GM20000 (cell line): ENCODE measurements around the gene EXOSC1.
"Not testable (repeated sequence)": the region's sequence is repeated elsewhere in the genome, so short reads cannot be mapped to it uniquely, and the experiment has no call there.

ENCODE experiments used
- DNase-seq: peaks from one replicate; pipeline ENCODE4 v3.0.0; 2012; ENCODE audit warnings: low spot score
- CTCF ChIP-seq: IDR thresholded peaks from 2 replicates; pipeline ENCODE4 v1.5.1; 2012; ENCODE audit warnings: mild to moderate bottlenecking, control low read depth; ENCODE audit errors: extremely low read depth, missing control alignments

The EXOSC1 gene

GRCh38 chr10:97483506-97483905 lies 37.7 kb upstream of the EXOSC1 start:
- no peak for DNase-seq

GRCh38 chr10:97482381-97482780 lies 36.6 kb upstream of the EXOSC1 start:
- no peak for DNase-seq
- TF ChIP-seq CTCF, result no peak

More at GRCh38 chr10:97483506-97483905, 37.7 kb upstream of the EXOSC1 start:
- TF ChIP-seq CTCF, result no peak

- DNase-seq, result no peak
- TF ChIP-seq CTCF, result no peak
These were observed 35.3 kb upstream of the EXOSC1 start for GRCh38 chr10:97481071-97481470.

GRCh38 chr10:97479939-97480338 lies 34.1 kb upstream of the EXOSC1 start:
- TF ChIP-seq CTCF, result no peak
- DNase-seq, result no peak

GRCh38 chr10:97479410-97479809 lies 33.6 kb upstream of the EXOSC1 start:
- DNase-seq, result not testable (repeated sequence)

- TF ChIP-seq CTCF, result no peak
- no peak for DNase-seq
These were observed 30.3 kb upstream of the EXOSC1 start for GRCh38 chr10:97475936-97476594.

GRCh38 chr10:97474918-97475317 lies 29.1 kb upstream of the EXOSC1 start:
- TF ChIP-seq CTCF, result no peak
- no peak for DNase-seq

GRCh38 chr10:97468781-97469180 lies 23.0 kb upstream of the EXOSC1 start:
- DNase-seq, result not testable (repeated sequence)
